Uterus (tissue), 2 donors: ENCODE measurements around the gene MAP2K6.

ENCODE experiments used
- POLR2A ChIP-seq, 2 donors: fragments of 450-650 bp; IDR thresholded peaks; one replicate each; pipeline ENCODE4 v1.6.1; 2016; ENCODE audit warnings: antibody characterized with exemption in 2 of 2, mild to moderate bottlenecking in 1 of 2, moderate library complexity in 1 of 2
- TF ChIP-seq, protein P1 (sequence below), 4 experiments: fragments of 200-600 bp in 2 of 4; fragments of 450-650 bp in 2 of 4; sonication (generic) in 2 of 4; IDR thresholded peaks; one replicate each; pipeline ENCODE4 v1.5.1; 2016 to 2019; ENCODE audit warnings: antibody characterized with exemption in 4 of 4, mild to moderate bottlenecking in 2 of 4, moderate library complexity in 1 of 4

DNA sequence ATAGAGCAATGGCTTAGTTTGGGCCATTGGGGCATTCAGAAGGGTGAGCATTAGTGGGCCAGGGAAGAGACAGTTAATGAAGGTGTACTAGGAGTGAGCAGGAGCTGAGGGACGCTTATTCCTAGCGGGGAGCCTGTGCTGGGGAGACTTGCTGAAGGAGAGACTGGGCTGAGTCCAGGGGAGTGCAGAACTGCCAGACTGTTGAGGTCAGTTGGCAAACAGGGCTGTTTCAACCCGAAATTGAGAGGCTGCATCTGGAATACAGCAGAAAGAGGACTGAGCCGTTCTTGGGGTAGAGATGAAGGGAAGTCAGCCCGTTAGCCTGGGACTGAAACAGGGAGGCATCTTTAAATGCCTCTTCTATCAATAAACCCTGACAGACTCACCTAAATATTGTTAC is 33.2 kb downstream of the MAP2K6 start:
- TF ChIP-seq, protein P1, sequence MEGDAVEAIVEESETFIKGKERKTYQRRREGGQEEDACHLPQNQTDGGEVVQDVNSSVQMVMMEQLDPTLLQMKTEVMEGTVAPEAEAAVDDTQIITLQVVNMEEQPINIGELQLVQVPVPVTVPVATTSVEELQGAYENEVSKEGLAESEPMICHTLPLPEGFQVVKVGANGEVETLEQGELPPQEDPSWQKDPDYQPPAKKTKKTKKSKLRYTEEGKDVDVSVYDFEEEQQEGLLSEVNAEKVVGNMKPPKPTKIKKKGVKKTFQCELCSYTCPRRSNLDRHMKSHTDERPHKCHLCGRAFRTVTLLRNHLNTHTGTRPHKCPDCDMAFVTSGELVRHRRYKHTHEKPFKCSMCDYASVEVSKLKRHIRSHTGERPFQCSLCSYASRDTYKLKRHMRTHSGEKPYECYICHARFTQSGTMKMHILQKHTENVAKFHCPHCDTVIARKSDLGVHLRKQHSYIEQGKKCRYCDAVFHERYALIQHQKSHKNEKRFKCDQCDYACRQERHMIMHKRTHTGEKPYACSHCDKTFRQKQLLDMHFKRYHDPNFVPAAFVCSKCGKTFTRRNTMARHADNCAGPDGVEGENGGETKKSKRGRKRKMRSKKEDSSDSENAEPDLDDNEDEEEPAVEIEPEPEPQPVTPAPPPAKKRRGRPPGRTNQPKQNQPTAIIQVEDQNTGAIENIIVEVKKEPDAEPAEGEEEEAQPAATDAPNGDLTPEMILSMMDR (IDR thresholded peaks at IDR 0.05): no peak
- TF ChIP-seq POLR2A (IDR thresholded peaks at IDR 0.05): no peak
